Right lobe of liver (tissue), 4 donors: Measurements from ENCODE around the gene HYAL3.

Experiments used
- POLR2A ChIP-seq: fragments of 450-650 bp; IDR thresholded peaks from one replicate; pipeline ENCODE4 v1.6.1; 2017; ENCODE audit warnings: antibody characterized with exemption, mild to moderate bottlenecking
- TF ChIP-seq, protein P1 (sequence below), 4 donors: fragments of 200-600 bp in 3 of 4; fragments of 450-650 bp in 1 of 4; IDR thresholded peaks; one replicate each; pipeline versions ENCODE4 v1.5.1 to v1.8.0; 2016 to 2022; ENCODE audit warnings: antibody characterized with exemption in 4 of 4, mild to moderate bottlenecking in 2 of 4
- donor health status: DM: no; HTN: no; CAD: no.
- donor health status: DM: no; HTN: no; CAD: no.
- donor health status: DM: no; HTN: yes; CAD: no.

DNA sequence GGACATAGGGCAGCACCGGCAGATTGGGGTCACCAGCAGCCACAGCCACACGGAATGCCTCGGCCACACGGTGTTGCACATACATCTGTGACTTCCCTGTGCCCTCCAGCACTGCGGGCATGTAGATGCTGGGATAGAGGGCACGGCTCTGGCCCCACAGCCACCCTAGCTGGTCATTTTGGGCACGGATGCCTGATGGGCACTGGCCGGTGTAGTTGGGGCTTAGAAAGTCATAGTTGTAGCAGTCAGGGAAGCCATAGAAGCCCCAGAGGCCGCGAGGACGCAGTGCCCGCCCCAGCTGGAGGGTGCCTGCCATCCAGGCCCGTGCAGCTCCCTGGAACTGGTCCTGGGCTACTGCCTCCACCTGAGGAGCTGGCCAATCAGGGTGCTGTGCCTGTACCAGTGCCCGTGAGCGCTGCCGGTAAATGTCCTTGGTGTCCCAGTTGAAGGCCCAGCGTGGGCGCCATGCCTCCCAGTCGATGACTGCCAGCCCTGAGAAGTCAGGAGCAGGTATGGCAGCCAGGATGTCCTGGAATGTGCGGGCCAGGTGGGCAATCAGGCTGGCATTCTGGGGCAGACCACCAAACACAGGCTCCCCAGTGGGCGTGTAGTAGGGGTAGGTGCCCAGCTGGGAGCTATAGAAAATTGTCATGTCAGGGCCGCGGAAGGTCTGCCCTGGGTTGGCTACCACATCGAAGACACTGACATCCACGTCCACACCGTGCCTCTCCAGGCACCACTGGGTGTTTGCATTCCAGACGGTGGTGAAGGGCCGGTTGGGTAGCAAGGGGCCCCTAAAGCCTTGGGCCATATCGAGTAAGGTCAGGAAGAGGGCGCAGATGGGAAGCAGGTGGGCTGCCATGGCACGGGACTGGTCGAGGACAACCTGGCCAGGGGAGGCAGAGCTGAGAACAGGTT lies 3.1 kb upstream of the HYAL3 start:
- TF ChIP-seq, protein P1, sequence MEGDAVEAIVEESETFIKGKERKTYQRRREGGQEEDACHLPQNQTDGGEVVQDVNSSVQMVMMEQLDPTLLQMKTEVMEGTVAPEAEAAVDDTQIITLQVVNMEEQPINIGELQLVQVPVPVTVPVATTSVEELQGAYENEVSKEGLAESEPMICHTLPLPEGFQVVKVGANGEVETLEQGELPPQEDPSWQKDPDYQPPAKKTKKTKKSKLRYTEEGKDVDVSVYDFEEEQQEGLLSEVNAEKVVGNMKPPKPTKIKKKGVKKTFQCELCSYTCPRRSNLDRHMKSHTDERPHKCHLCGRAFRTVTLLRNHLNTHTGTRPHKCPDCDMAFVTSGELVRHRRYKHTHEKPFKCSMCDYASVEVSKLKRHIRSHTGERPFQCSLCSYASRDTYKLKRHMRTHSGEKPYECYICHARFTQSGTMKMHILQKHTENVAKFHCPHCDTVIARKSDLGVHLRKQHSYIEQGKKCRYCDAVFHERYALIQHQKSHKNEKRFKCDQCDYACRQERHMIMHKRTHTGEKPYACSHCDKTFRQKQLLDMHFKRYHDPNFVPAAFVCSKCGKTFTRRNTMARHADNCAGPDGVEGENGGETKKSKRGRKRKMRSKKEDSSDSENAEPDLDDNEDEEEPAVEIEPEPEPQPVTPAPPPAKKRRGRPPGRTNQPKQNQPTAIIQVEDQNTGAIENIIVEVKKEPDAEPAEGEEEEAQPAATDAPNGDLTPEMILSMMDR (IDR thresholded peaks at IDR 0.05) = no peak
- peak; percentile 79 for TF ChIP-seq POLR2A
